GM19238 (cell line): Measurements from ENCODE around the gene SUN1.

ENCODE experiments used
- DNase-seq: peaks from one replicate; pipeline ENCODE4 v3.0.0; 2011; ENCODE audit warnings: low spot score; ENCODE audit not compliant: insufficient read length

SUN1 gene

DNA sequence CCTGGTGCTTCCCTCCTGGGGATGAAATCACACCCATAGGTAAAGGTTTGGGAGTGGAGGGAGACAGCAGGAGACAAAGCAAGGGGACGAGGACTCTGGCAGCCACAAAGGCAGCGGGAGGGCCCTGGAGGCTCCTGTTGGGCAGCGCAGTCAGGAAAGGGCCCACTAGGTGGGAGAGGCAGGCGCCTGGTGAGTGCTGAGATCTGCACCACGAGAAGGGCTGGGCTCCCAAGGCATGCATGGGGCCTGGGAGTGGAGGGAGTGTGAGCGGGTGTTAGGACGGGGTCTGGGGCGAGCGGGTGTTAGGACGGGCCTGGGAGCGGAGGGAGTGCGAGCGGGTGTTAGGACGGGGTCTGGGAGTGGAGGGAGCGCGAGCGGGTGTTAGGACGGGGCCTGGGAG is 57.1 kb downstream of the SUN1 start:
- no peak for DNase-seq

- no peak for DNase-seq
Measured at GRCh38 chr7:890868-891267, 58.6 kb downstream of the SUN1 start.

GRCh38 chr7:891291-891690 is 59.0 kb downstream of the SUN1 start:
- DNase-seq, result no peak

GRCh38 chr7:891805-892204 is 59.5 kb downstream of the SUN1 start:
- DNase-seq, result no peak

- DNase-seq, result no peak
Measured at GRCh38 chr7:892648-893593, 60.6 kb downstream of the SUN1 start.

GRCh38 chr7:893686-894085 is 61.4 kb downstream of the SUN1 start:
- no peak for DNase-seq

DNA sequence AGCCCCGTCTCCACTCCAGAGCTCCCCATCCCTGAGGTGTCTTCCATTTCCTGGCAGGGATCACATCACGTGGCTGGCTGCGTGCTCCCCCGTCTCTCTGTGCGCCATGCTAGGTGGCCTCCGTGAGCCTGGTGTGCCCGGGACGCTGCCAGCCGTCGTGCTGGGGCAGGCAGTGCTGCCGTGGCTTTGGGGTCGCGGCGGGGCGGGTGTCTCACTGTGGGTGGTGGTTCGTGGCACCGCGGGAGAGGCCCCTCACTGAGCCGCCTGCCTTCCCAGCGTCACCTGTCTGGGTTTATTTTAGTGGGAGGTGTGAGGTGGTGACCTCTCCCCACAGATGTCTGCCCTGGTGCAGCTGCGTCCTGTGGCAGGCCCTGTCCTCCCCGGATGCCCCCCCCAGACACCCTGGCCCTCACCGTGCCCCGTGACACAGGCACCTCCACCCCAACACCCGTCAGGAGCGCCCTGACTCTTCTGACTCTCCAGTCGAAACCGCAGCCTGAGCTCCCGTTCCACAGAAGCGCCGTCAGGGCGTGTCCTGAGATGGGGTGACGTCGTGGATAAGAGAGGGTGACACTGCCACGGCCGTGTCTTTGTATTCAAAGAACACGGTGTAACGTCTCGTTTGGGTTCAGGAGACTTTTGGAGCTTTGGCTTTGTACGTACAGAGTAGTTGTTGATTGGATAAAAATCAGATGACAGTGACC is 62.0 kb downstream of the SUN1 start:
- DNase-seq, result no peak

DNA sequence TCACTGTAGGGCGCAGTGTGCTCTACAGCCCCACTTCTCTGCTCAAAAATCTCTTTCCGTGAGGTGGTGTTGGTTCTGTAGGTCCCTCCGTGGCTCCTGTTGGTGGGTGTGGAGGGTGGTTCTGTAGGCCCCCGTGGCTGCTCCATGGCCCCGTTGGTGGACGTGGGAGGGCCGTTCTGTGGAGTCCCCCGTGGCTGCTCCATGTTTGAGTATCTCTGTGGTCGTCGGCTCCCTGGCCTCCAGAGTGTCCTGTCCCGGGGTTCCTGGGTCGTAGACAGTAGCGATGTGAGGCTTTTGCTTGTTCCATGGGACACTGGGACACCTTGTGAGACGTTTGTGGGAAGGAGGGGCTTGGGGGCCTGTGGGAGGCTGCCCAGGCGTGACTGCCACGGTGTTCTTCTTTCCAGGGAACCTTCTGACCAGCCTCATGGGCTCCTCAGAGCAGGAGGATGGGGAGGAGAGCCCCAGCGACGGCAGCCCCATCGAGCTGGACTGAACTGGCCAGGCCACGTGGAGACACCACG is 62.7 kb downstream of the SUN1 start:
- DNase-seq, result no peak

DNA sequence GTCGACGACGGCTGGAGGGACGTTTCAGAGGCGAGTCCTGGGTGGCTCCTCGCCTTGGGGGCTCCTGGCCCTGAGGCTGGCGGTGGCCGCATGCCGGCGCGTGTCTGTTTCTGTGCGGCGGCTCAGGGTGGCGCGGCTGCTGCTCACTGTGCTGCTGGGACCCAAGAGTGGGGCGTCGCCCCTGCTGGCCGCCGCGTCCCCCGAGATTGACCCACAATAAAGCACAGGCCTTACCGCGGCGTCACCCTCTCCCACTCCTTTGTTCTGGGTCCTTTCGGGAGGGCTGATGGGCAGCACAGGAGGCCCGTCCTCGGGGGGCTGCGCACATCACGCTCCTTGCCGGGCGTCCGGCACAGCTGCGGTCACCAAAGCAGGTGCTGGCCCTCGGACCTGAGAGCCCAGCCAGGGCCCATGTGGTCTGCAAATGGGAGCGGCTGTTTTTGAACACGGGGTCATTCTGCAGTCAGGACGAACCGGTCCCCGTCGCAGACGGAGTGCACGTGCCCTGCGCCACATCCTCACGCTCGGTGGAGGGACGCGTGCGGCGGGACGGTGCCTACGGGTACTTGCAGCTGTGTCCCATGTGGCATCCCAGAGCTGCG is 63.3 kb downstream of the SUN1 start:
- DNase-seq, result no peak

GRCh38 chr7:896346-897075 is 64.2 kb downstream of the SUN1 start:
- DNase-seq, result no peak

GRCh38 chr7:897086-897485 is 64.8 kb downstream of the SUN1 start:
- DNase-seq, result no peak

DNA sequence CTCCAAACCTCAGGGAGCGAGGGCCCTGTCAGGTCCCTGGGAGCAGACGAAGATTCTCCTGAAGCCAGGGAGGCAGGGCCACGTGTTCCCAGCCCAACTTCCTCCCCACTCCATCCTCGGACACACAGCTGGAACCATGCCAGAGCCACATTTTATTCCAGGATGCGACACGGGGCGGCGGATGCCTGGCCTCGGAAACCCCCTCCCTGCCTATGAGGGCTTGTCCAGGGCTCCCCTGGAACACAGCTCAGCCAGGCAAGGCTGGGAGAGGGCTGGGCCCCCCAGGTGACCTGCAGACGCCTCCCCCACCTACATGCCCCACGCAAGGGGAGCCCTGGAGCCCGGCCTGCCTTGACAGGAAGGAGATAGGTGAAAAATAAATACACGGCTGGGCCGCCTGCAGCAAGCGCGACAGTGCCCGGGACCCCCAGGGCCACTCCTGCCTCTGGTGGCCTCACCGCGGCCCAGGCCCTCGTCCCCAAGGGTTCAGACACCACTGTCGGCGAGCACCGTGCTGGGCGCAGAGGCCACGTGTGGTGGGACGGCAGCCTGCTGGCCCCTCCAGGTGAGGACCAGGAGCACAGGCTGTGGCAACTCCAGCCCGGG is 65.6 kb downstream of the SUN1 start:
- DNase-seq, result no peak

DNA sequence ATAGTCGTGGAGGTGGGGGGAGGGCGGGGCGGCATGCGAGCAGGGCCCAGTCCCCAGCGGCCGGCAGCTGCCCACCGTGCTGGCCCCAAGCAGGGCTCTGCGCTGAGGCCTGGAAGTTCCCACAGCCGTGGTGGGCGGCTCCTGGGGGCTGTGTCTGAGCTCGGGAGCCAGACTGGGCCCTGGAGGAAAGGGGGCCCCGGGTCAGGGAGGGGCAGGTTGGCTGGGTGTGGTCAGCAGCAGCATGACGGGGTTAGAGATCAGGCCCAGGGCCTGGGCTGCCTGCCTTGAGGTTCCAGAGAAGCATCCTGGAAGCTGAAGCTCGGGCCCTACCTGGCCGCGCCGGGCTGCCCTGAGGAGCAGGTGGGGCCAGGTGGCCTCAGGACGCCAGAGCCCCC is 66.2 kb downstream of the SUN1 start:
- DNase-seq, result no peak

- DNase-seq, result no peak
Measured at GRCh38 chr7:898855-899681, 66.8 kb downstream of the SUN1 start.

DNA sequence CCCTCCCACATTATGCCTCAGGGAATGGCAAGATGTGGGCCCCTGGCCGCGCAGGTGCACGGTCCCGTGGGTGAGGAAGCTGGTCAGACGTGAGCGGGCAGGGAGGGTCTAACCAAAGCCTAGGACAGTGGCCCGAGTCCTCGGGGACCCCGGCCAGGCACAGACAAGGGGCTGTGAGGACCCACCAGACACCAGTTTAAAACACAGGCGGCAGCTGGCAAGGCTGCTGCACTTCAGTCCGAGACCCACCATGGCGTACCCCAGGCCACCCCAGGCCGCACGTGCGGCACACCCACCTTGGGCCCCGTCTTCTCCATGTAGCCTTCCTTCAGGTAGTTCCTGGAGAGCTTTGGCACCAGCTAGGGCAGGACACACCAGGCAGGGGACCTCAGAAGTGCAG is 67.5 kb downstream of the SUN1 start:
- DNase-seq, result no peak

GRCh38 chr7:900331-901040 is 68.2 kb downstream of the SUN1 start:
- DNase-seq, result no peak

- DNase-seq, result no peak
Measured at GRCh38 chr7:901041-901387, 68.7 kb downstream of the SUN1 start.

DNA sequence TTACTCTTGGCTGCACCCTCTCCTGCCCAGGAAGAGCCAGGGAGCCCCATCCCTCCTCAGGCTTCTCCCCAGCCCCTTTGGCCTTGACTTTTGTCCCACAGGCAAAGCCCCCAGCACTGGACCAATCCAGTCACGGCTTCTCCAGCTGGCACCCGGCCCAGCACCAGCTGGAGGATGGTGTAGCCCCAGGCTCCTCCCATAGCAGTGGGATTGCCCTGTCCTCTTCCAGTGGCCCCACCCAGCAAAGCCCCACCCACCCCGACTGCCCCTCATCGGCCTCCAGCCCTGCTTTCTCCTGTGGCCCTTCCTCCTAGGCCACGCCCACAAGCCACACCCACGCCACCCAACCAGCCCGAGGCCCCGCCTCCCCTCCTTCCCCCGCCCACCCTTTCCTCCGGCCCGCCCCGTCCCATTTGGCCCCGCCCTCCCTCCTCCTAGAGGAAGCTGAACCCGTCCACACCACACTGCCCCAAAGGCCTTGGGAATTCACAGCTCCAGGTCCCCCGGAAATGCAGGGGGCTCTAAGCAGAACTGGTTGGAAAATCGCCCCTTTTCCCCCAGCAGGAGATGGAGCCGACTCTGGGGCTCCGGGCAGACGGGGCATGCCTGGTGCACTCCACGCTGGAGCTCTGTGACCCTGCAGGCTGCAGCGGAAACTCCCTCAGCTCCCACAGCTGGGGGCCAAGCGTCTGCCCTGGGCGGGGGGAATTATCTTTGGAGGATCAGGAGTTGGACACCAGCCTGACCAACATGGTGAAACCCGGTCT is 69.3 kb downstream of the SUN1 start:
- DNase-seq, result peak; percentile 67

GRCh38 chr7:902996-903395 is 70.7 kb downstream of the SUN1 start:
- no peak for DNase-seq
